HG03196 (cell line): ENCODE results near the gene SYVN1.
A peak's percentile ranks its signal among the peaks of the same experiment; 100 is the strongest.
"Not testable (repeated sequence)": the region's sequence is repeated elsewhere in the genome, so short reads cannot be mapped to it uniquely, and the experiment has no call there.

Source experiments
- ATAC-seq: cut with Tn5 transposase; IDR thresholded peaks from one replicate; pipeline ENCODE4 v1.9.1; 2021; ENCODE audit not compliant: unreplicated experiment

Gene SYVN1

GRCh38 chr11:65134240-65134951, at the start of gene SYVN1:
SYVN1 (minus strand) TSS chr11:65134519; CDS start chr11:65133601, 918 bp downstream.
- peak; percentile 51 for ATAC-seq

- no peak for ATAC-seq
Observed at GRCh38 chr11:65183201-65183891, 49.0 kb upstream of the SYVN1 start.

GRCh38 chr11:65182258-65183170, 48.2 kb upstream of the SYVN1 start:
- ATAC-seq: no peak

GRCh38 chr11:65181569-65182257, 47.4 kb upstream of the SYVN1 start, which contains the start of gene CAPN1:
CAPN1 (plus strand) TSS chr11:65181928; CDS start chr11:65182702, 774 bp downstream.
- ATAC-seq: no peak

GRCh38 chr11:65180877-65181568, 46.7 kb upstream of the SYVN1 start:
- no peak for ATAC-seq

GRCh38 chr11:65174571-65175010, 40.3 kb upstream of the SYVN1 start:
- not testable (repeated sequence) for ATAC-seq

GRCh38 chr11:65172600-65172999, 38.3 kb upstream of the SYVN1 start:
- ATAC-seq: no peak

GRCh38 chr11:65170058-65170534, 35.8 kb upstream of the SYVN1 start, which contains the start of gene SPDYC:
SPDYC (plus strand) TSS chr11:65170233; CDS start chr11:65171358, 1,125 bp downstream.
- no peak for ATAC-seq

GRCh38 chr11:65169164-65169641, 34.9 kb upstream of the SYVN1 start:
- no peak for ATAC-seq

GRCh38 chr11:65167656-65168055, 33.3 kb upstream of the SYVN1 start:
- ATAC-seq: no peak

GRCh38 chr11:65166893-65167292, 32.6 kb upstream of the SYVN1 start:
- ATAC-seq: no peak

- no peak for ATAC-seq
Observed at GRCh38 chr11:65165410-65166317, 31.3 kb upstream of the SYVN1 start.

- no peak for ATAC-seq
Observed at GRCh38 chr11:65163684-65164083, 29.4 kb upstream of the SYVN1 start.

- no peak for ATAC-seq
Observed at GRCh38 chr11:65160643-65161042, 26.3 kb upstream of the SYVN1 start.

- peak; percentile 72 for ATAC-seq
Observed at GRCh38 chr11:65159012-65159411, 24.7 kb upstream of the SYVN1 start.

GRCh38 chr11:65157336-65157735, 23.0 kb upstream of the SYVN1 start:
- ATAC-seq: no peak

- ATAC-seq: no peak
Observed at GRCh38 chr11:65156926-65157325, 22.6 kb upstream of the SYVN1 start.

GRCh38 chr11:65156256-65156655, 21.9 kb upstream of the SYVN1 start:
- ATAC-seq: no peak

GRCh38 chr11:65152122-65152521, 17.8 kb upstream of the SYVN1 start:
- ATAC-seq: no peak
